Activated CD4-positive, alpha-beta memory T cell treated with anti-CD3 and anti-CD28 coated beads, Interleukin-2, amount 10 ng/mL, durations not matched to agents 7 days and 5 days (primary cell): ENCODE data around the gene BTBD9. TPM values are rescaled to one million over a fixed set of nuclear protein-coding genes. Genes with fewer than 3 reads are reported as not detected.

Experiments
- CTCF ChIA-PET: fragments of 350-600 bp; sonication (Branson Sonifier 250); formaldehyde crosslinking; loops from one replicate; lab custom pipeline; 2021; ENCODE audit warnings: antibody characterized with exemption, inconsistent platforms; lab: Charles Lee
- POLR2A ChIA-PET: fragments of 350-600 bp; sonication (Branson Sonifier 250); formaldehyde crosslinking; loops from one replicate; lab custom pipeline; 2021; ENCODE audit warnings: antibody characterized with exemption; lab: Charles Lee
- DNase-seq: peaks from one replicate; pipeline ENCODE4 v3.0.0-alpha.2; 2020
- H3K27ac Mint-ChIP-seq: one replicate; pipeline ENCODE4 v1.8.0; 2021; ENCODE audit warnings: mild to moderate bottlenecking, mixed read lengths
- H3K27me3 Mint-ChIP-seq: one replicate; pipeline ENCODE4 v1.8.0; 2021; ENCODE audit warnings: mixed read lengths
- H3K36me3 Mint-ChIP-seq: one replicate; pipeline ENCODE4 v1.8.0; 2021; ENCODE audit warnings: low read depth, mixed read lengths
- H3K4me1 Mint-ChIP-seq: one replicate; pipeline ENCODE4 v1.8.0; 2021; ENCODE audit warnings: mixed read lengths
- H3K4me3 Mint-ChIP-seq: one replicate; pipeline ENCODE4 v1.8.0; 2021; ENCODE audit warnings: mild to moderate bottlenecking, mixed read lengths
- H3K9me3 Mint-ChIP-seq: one replicate; pipeline ENCODE4 v1.8.0; 2021; ENCODE audit warnings: mixed read lengths
- total RNA-seq, 2 experiments: library from RNA; stranded (reverse); gene quantifications; one replicate each; pipeline ENCODE4 v1.2.3, GENCODE V29; 2021

Gene BTBD9
- total RNA-seq, 2 experiments from 2014 or later = 14.7 to 16.1 TPM

DNA sequence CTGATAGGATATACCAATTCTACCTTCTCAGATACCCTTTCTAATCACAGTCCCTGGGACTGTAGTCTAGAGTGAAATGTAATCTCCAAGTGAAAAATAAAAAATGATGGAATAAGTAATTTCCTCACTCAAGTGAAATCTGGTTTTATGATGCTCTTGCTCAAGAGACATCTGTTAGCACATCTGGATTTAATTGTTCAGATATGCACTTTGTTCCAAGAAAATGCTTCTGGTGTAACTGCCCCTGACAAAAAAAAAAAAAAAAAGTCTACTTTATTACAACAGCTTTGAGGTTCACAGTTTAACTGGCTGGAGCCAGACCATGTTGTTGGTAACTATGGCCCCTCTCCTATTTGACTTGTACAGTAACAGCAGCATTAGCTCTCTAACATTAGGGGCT, 251.8 kb downstream of the BTBD9 start:
- no peaks in the 10 kb centered on the region for H3K36me3 Mint-ChIP-seq
- POLR2A ChIA-PET = no interaction called here
- no peak overlapping the region for H3K27ac Mint-ChIP-seq
- H3K4me1 Mint-ChIP-seq = no peaks in the 10 kb centered on the region
- no peak overlapping the region for H3K4me3 Mint-ChIP-seq
- CTCF ChIA-PET = interaction anchor here (1.1 kb wide), 1 partner anchor 106 kb away, joined by 3 read pairs; no protein-coding TSS in a partner anchor
- H3K9me3 Mint-ChIP-seq = no peaks in the 10 kb centered on the region
- DNase-seq = no peak
- H3K27me3 Mint-ChIP-seq = no peaks in the 10 kb centered on the region

DNA sequence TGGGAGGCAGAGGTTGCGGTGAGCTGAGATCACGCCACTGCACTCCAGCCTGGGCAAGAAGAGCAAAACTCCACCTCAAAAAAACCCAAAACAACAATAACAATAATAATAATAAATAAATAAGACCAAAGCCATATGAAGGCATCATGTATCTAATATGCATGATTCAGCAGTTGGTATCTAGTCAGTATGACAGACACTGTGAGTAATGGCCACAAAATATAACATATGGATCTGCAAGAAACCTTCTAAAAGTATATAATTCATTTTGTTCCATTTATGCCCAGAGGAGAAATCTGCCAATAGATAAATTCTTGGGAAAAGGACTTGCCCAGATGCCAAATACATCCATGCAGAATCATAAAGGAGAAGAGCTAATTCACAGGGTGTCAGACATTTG, 252.3 kb downstream of the BTBD9 start:
- no peak for DNase-seq
- H3K27ac Mint-ChIP-seq = no peak overlapping the region
- POLR2A ChIA-PET = no interaction called here
- H3K27me3 Mint-ChIP-seq = no peaks in the 10 kb centered on the region
- CTCF ChIA-PET = no interaction called here
- H3K36me3 Mint-ChIP-seq = no peaks in the 10 kb centered on the region
- no peaks in the 10 kb centered on the region for H3K4me1 Mint-ChIP-seq
- H3K9me3 Mint-ChIP-seq = no peaks in the 10 kb centered on the region
- H3K4me3 Mint-ChIP-seq = no peak overlapping the region

DNA sequence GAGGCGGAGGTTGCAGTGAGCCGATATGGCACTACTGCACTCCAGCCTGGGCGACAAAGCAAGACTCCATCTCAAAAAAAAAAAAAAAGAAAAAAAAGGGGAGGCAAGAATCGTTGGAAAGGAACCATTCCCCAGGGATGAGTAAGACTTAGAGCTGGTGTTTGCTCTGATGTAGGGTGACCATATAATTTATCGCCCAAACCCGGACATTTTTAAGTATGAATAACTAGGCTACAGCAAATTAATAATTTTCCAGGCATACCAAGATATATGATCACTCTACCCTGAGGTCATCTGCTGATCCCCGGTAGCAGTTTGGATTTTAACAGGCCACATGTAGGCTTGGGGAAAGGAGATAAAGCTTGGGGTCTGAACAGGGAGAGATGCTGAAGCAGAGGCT, 260.9 kb downstream of the BTBD9 start:
- Mint-ChIP-seq H3K36me3 (no peaks in the 10 kb centered on the region), H3K4me1 (no peaks in the 10 kb centered on the region), H3K9me3 (no peaks in the 10 kb centered on the region), H3K27me3 (no peaks in the 10 kb centered on the region), H3K4me3 (no peak overlapping the region), H3K27ac (no peak overlapping the region)
- DNase-seq = no peak
- CTCF ChIA-PET = no interaction called here
- POLR2A ChIA-PET = no interaction called here

DNA sequence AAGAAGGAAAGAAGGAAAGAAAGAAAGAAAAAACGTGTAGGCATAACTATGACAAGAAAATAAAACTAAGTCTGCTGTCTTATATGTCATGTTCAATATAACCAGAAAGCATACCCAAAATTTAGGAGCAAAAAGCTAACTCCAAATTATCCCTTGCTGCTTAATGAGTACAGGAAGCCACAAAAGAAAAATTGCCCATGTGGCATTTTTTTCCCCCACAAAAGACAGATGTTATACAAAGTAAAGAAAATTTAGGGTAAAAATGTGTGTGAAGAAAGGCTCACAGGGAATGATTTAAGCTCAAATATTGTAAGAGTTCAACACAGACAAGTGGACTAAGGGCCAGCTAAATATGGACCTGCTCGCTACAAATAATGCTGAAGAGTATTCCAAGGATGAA, 263.8 kb downstream of the BTBD9 start:
- Mint-ChIP-seq H3K9me3 (no peaks in the 10 kb centered on the region), H3K36me3 (no peaks in the 10 kb centered on the region), H3K4me3 (no peak overlapping the region), H3K27me3 (no peaks in the 10 kb centered on the region), H3K4me1 (no peaks in the 10 kb centered on the region), H3K27ac (no peak overlapping the region)
- POLR2A ChIA-PET = no interaction called here
- CTCF ChIA-PET = no interaction called here
- no peak for DNase-seq

DNA sequence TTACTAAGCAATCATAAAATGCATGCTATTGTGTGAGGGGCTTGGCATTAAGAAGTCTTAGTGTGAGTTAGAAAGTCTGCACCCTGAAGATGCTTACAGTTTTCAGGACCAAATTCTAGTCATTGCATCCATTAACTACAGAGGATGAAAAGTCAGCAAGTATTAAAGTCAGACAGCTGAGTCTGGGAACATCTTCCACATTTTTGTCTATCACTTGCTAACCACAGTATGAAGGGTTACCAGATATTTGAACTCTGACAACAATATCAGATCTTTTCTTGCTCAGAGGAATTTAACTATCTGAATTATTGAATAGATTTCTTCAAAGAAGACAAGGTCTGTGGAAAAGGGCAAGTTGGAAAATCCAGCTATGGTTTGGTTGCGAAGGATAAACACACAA, 264.4 kb downstream of the BTBD9 start:
- Mint-ChIP-seq H3K9me3 (no peaks in the 10 kb centered on the region), H3K4me1 (no peaks in the 10 kb centered on the region), H3K27ac (no peak overlapping the region), H3K4me3 (no peak overlapping the region), H3K27me3 (no peaks in the 10 kb centered on the region), H3K36me3 (no peaks in the 10 kb centered on the region)
- no peak for DNase-seq
- ChIA-PET CTCF (no interaction called here), POLR2A (no interaction called here)

DNA sequence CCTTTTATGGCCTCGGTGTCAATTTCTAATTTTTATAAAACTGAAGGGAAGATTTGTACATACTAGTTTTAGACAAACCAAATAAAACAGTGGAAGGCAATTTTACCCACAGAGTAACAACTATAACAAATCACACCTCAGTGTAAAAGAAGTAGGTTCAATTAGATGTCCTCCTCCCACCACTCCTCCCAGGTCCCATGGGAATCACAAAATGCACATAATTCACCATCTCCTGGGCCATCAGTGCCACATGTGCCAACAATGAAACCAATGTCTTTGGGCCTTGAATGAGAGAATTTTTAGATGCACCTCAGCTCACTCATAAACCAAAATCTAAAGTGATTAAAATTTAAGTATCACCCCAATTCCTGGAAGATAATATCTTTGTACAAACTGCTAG, 267.8 kb downstream of the BTBD9 start:
- Mint-ChIP-seq H3K36me3 (no peaks in the 10 kb centered on the region), H3K4me3 (no peak overlapping the region)
- POLR2A ChIA-PET = interaction anchor here (1.2 kb wide), 1 partner anchor 141 kb away, joined by 3 read pairs; no protein-coding TSS in a partner anchor

DNA sequence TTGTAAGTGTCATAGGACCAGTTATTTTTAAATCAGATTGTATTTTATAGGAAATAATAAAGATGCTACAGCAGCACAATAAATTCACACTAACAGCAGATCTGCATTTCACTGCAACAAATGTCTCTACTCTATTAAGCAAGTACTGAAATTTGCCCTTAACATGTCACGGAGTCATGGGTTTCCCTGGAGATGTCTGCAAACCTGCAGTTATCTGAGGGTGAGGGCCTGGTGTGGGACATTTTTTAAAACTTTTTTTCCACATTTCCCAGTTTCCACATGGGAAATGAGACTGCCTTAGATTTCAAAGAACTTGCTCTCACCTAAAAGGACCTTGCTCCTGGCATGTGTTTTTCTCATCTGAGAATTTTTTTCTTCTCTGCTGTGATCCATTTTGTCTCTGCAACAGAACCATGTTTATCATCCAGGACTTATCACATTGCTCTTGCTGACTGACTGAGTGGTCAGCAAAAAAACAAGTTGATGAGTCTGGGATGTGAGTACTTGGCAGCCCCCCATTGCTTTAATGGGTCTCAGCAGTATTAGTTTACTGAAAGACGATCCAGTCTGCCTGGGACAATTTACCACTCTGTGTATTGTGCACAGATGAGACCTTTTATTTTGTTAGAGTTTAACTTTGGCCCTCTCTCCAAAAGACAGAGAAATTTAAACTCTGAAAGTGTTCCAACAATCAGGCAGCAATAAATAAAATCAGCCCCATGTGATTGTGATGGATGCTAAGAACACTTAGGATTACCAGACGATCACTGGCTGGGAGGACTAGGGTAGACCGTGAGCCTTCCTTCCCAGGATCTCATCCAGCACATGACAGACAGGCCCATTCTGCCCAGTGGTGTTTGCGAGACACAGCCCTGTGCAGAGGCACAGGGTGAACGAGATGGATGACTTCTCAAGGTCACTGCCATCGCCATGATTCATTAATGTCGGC, 268.8 kb downstream of the BTBD9 start:
- no peaks in the 10 kb centered on the region for H3K9me3 Mint-ChIP-seq
- no peaks in the 10 kb centered on the region for H3K4me1 Mint-ChIP-seq
- H3K27me3 Mint-ChIP-seq = no peaks in the 10 kb centered on the region
- H3K4me3 Mint-ChIP-seq = no peak overlapping the region
- no peak overlapping the region for H3K27ac Mint-ChIP-seq
- no peak for DNase-seq
- ChIA-PET CTCF (no interaction called here), POLR2A (interaction anchor here (1.2 kb wide), 1 partner anchor 142 kb away, joined by 3 read pairs; no protein-coding TSS in a partner anchor)
- H3K36me3 Mint-ChIP-seq = no peaks in the 10 kb centered on the region

More for the DNA sequence above, 267.8 kb downstream of the BTBD9 start:
- no peak for DNase-seq
- Mint-ChIP-seq H3K27ac (no peak overlapping the region), H3K27me3 (no peaks in the 10 kb centered on the region), H3K9me3 (no peaks in the 10 kb centered on the region), H3K4me1 (no peaks in the 10 kb centered on the region)
- CTCF ChIA-PET = no interaction called here

DNA sequence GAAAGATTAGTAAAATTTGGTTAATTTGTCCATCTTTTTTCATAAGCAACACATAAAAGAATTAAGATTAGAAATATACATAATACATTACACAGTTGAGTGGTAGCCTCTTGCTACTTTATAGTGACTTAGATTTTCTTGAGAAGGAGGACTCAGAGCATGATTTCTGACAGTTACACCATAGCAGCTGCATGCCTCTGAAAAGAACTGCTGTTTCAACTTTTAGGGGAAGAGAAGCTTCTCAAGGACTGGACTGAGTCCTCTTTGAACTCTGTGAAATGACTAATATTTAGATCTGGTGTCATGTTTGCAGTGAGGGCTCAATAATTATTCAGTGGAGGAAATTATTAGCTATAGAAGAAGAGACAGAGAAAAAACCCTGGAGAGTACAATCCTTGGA, 272.5 kb downstream of the BTBD9 start:
- ChIA-PET POLR2A (no interaction called here), CTCF (no interaction called here)
- DNase-seq = no peak
- Mint-ChIP-seq H3K27me3 (no peaks in the 10 kb centered on the region), H3K4me1 (no peaks in the 10 kb centered on the region), H3K36me3 (no peaks in the 10 kb centered on the region), H3K27ac (no peak overlapping the region), H3K4me3 (no peak overlapping the region), H3K9me3 (no peaks in the 10 kb centered on the region)

DNA sequence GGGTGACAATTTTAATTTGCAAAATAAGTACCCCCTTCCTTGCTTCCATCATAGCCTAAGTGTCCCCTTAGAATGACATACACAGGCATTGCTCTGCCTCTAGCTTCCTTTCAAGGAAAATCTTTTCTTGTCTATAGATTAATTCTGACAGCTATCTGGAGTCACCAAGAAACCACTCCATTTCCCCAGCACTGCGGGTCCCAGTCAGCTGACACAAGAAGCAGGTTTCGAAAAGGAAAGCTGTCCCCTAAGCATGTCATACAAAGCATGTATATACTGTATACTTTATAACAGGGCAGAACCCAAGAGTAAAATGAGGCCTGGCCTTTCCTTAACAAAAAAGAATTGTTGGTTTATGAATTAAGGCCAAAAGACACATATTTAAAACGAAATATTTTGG, 273.5 kb downstream of the BTBD9 start:
- Mint-ChIP-seq H3K36me3 (no peaks in the 10 kb centered on the region), H3K4me3 (no peak overlapping the region), H3K27me3 (no peaks in the 10 kb centered on the region), H3K9me3 (no peaks in the 10 kb centered on the region), H3K27ac (no peak overlapping the region), H3K4me1 (no peaks in the 10 kb centered on the region)
- CTCF ChIA-PET = no interaction called here
- POLR2A ChIA-PET = no interaction called here
- DNase-seq = no peak

DNA sequence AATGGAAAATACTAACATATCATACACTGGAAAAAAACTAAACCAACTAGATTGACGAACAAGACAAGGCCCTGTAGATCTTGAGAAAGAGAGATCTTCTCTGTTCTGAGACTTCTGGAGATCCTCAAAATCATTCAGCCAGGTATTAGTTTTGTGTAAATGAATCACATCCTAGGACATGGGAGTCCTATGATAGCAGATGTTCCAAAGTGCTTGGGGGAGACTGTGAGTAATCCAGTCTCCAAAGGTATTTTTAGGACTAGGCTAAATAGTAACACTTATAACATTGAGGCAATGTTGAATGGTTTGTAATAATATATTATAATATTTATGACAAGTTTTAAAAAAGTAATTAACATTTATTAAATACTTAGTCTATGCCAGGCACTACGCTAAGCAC, 275.0 kb downstream of the BTBD9 start:
- Mint-ChIP-seq H3K27ac (no peak overlapping the region), H3K9me3 (no peaks in the 10 kb centered on the region), H3K36me3 (no peaks in the 10 kb centered on the region), H3K27me3 (no peaks in the 10 kb centered on the region), H3K4me3 (no peak overlapping the region), H3K4me1 (no peaks in the 10 kb centered on the region)
- CTCF ChIA-PET = no interaction called here
- POLR2A ChIA-PET = no interaction called here
- DNase-seq = no peak

DNA sequence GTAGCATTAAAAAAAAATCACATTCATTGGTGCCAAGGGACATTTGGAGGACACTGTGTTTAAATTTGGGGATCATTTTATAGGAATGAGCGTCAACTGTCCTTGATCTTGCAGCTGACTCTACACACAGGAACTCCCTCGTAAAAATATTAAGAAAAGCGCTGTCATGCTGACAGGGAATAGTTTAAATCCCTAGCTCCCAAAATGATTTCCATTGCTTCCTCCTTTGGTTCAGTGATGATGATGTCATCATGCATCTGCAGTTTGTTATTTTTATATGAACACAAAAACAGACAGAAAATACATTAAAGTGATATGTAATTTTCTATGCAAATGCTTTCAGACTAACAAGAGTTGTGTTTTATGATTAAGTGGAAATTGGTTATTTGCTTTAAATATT, 275.6 kb downstream of the BTBD9 start:
- Mint-ChIP-seq H3K4me1 (no peaks in the 10 kb centered on the region), H3K27me3 (no peaks in the 10 kb centered on the region), H3K36me3 (no peaks in the 10 kb centered on the region), H3K4me3 (no peak overlapping the region), H3K9me3 (no peaks in the 10 kb centered on the region), H3K27ac (no peak overlapping the region)
- POLR2A ChIA-PET = no interaction called here
- no peak for DNase-seq
- CTCF ChIA-PET = no interaction called here

DNA sequence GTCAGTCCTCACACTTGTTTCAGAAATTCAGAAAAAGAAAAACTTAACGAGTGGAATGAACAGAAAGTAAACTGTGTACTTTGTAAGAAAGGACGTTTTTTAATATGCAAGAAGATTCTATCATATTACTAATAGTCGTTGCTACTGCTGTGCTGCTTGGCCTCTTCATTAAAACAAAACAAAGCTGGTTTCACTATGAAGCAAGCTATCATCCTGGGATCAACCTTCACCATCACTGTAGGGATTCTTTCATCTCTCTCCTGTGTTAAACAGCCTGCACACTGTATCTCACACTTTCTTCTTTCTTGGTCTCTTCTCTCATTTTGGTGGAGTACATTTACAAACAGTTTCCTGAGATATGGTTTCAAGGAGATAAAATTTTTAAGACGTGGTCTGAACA, 284.2 kb downstream of the BTBD9 start:
- CTCF ChIA-PET = no interaction called here
- no peaks in the 10 kb centered on the region for H3K27me3 Mint-ChIP-seq
- POLR2A ChIA-PET = no interaction called here
- H3K4me3 Mint-ChIP-seq = no peak overlapping the region
- no peak for DNase-seq
- H3K36me3 Mint-ChIP-seq = no peaks in the 10 kb centered on the region
- no peaks in the 10 kb centered on the region for H3K9me3 Mint-ChIP-seq
- no peak overlapping the region for H3K27ac Mint-ChIP-seq
- peaks cover 18% of the 10 kb centered on the region for H3K4me1 Mint-ChIP-seq

DNA sequence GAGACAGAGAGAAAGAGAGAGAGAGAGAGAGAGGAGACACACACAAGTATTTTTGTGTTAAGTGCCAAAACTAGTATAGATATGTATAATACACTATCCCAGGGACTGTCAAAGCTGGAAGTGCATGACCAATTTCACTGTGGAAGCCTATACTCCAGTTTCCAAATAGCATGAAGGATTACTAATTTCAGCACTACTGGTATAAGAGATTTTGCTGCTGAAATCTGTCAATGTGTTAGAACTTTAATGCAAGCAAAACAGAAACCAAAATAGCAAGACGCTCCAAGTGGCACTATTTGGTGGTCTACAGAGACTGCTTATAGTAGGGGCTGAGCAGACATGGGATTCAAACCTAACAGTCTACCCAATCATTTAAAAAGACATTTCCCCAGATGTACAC, 284.8 kb downstream of the BTBD9 start:
- Mint-ChIP-seq H3K4me1 (peaks cover 18% of the 10 kb centered on the region), H3K36me3 (no peaks in the 10 kb centered on the region), H3K27me3 (no peaks in the 10 kb centered on the region), H3K4me3 (no peak overlapping the region), H3K27ac (peak overlapping the region; percentile 1), H3K9me3 (no peaks in the 10 kb centered on the region)
- no peak for DNase-seq
- POLR2A ChIA-PET = no interaction called here
- CTCF ChIA-PET = no interaction called here

DNA sequence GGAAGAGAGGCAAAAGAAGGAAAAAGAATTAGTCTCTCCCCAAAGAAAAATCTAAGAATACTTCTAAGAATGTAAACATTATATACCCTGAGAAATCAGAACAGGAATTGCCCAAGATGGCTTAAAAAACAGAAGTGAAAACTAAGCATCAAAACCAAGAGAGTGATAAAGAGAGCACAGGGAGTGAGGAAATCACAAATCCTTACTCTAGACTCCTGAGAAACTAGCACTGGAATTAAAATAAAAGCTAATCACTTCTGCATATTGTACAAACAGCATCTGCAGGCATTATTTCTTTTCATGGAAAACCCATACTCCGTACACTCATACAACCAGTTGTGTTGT, 285.7 kb downstream of the BTBD9 start:
- no peak overlapping the region for H3K27ac Mint-ChIP-seq
- no peaks in the 10 kb centered on the region for H3K9me3 Mint-ChIP-seq
- no peak overlapping the region for H3K4me3 Mint-ChIP-seq
- POLR2A ChIA-PET = no interaction called here
- CTCF ChIA-PET = no interaction called here
- no peak for DNase-seq
- no peaks in the 10 kb centered on the region for H3K27me3 Mint-ChIP-seq
- no peaks in the 10 kb centered on the region for H3K36me3 Mint-ChIP-seq
- H3K4me1 Mint-ChIP-seq = peaks cover 18% of the 10 kb centered on the region
